Measurements from ENCODE around the gene SOX3.

DNA sequence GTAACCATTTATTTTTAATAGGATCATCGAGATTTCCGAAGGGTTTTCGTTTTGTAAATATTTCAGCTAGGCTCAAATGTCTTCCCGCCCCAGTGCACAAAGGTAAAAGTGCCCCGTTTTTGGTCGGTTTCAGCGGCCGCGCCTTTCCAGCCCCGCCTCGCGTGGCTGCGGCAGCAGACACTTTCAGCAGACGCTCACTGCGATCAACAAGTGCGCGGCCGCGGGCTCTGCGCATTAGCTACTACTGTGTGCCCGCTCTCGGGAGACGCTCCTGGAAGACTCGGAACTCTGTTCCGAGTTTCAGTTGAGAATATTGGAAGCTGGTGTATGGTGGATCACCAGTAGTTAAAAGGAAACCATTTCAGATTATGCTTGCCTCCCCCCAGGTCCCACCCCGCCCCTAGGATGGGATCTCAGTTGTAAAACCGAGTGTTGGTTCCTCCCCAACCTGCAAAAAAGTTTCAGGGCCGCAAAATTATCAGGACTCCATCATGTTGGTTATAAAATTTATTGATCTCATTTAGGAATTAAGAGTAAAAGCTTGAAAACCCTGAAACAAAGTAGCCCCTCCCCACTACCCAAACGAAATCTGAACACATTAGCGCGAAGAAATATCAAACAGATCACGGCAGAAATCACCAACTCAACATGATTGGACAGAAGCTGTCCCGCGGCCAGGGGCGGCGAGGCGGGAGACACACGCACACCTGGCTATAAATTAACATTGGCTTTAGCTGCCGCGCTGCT lies 2.2 kb downstream of the SOX3 start:
- TF ChIP-seq EZH2 (IDR thresholded peaks at IDR 0.05) (peak; percentile 81), POLR2AphosphoS5 (IDR thresholded peaks at IDR 0.05; ENCODE audit: borderline replicate concordance, low read depth, low read length) (no peak)

All from SK-N-MC (cell line).